IMR-90 (cell line): ENCODE data around the gene NOA1. TPM values are rescaled to one million over a fixed set of nuclear protein-coding genes. Genes with fewer than 3 reads are reported as not detected.

Experiments used
- microRNA-seq, 2 experiments: library from miRNA; stranded (forward) in 1 of 2; unstranded in 1 of 2; fragments of 10-50 nt in 1 of 2; fragments of <30 nt in 1 of 2; gene quantifications in 1 of 2; microRNA quantifications in 1 of 2; one replicate each; pipeline versions ENCODE3 to v1.1.0; 2013 to 2020; ENCODE audit not compliant: insufficient read depth in 1 of 2, insufficient read length in 1 of 2, unreplicated experiment in 1 of 2
- polyA plus RNA-seq, 3 experiments: library from polyadenylated mRNA; depleted of rRNA; stranded (reverse); fragments of >200 nt; gene quantifications; 2 replicates each; pipeline ENCODE4 v1.2.3, GENCODE V29; 2012; ENCODE audit warnings: low replicate concordance in 1 of 3
- small RNA-seq, 5 experiments: library from RNA; depleted of rRNA; stranded (forward); fragments of <200 nt; gene quantifications; one replicate each; pipeline ENCODE3, GENCODE V24; 2012
- total RNA-seq: library from RNA; depleted of rRNA; stranded (reverse); fragments of >200 nt; gene quantifications from 2 replicates; pipeline ENCODE4 v1.2.3, GENCODE V29; 2012; rRNA removed

Gene NOA1
- total and polyA plus RNA-seq, 2 of the 4 experiments (the other 2 are of a cell fraction), result 10.4 to 10.8 TPM

Small RNAs within 50 kb of the gene (microRNA-seq; reads per million reads assigned to microRNA genes)
- not detected for gene RNU6-998P (ENCODE audit: insufficient read depth, insufficient read length)

Small RNAs within 50 kb of the gene (small RNA-seq; reads per million reads assigned to genes)
- 0 to 0.60 (median 0.04) reads per million in 5 experiments for gene RNU6-998P

Other genes with a start within 250 kb of the NOA1 start
- gene SPINK2, start 155.9 kb downstream of the NOA1 start, total RNA-seq, result not detected in 2 replicates
- gene SPINK2, start 155.9 kb downstream of the NOA1 start, polyA plus RNA-seq (2012; rRNA removed), result not detected in 2 replicates
- 60.5 and 66.9 TPM in 2 replicates for gene REST, start 69.7 kb downstream of the NOA1 start, total RNA-seq
- gene REST, start 69.7 kb downstream of the NOA1 start, polyA plus RNA-seq (2012; rRNA removed), result 10.0 and 10.1 TPM in 2 replicates
- 106 and 172 TPM in 2 replicates for gene POLR2B, start 1.3 kb upstream of the NOA1 start, total RNA-seq
- 62.3 and 74.0 TPM in 2 replicates for gene POLR2B, start 1.3 kb upstream of the NOA1 start, polyA plus RNA-seq (2012; rRNA removed)
- gene IGFBP7, start 132.8 kb upstream of the NOA1 start, total RNA-seq, result 33.2 and 34.2 TPM in 2 replicates
- gene IGFBP7, start 132.8 kb upstream of the NOA1 start, polyA plus RNA-seq (2012; rRNA removed), result 267 and 338 TPM in 2 replicates